NCI-H82 (cell line): ENCODE data around the gene EIF2B5.
"Not testable (repeated sequence)": the region's sequence is repeated elsewhere in the genome, so short reads cannot be mapped to it uniquely, and the experiment has no call there.

Experiments
- DNase-seq: peaks from one replicate; lab custom pipeline; 2025; lab: John Stamatoyannopoulos, UW

Gene EIF2B5

DNA sequence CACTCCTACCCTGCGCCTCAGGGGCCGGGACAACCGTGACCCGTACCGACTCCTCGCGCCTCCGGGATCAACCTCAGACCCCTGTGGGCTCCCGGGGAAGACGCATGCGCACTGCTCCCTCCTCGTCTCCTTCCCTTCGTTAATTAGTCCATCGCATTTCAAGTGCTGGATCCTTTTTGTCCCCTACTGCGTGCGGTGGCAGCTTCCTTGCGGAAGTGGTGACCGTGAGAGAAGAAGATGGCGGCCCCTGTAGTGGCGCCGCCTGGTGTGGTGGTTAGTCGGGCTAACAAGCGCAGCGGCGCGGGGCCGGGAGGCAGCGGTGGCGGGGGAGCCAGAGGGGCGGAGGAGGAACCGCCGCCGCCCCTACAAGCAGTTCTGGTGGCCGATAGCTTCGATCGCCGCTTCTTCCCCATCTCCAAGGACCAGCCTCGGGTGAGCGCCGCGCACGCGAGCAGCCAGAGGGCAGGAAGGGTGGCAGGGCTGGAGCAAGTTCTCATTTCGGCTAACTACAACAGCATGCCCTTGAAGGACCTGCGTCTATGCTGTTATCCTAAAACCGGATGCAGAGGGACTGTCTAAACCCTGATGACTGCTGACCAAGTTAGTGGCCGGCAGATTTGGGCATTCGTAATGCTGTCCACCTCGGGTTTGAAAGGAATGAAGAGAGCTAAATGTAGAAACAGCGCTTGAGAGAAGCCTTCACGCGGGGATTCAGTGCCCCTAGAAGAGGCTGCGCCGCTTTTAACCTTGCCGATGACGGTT is at the start of gene EIF2B5:
TSS of gene EIF2B5 (plus strand) at position 210 of the 762 bp plus-strand sequence. CDS start at position 238, 28 bp downstream.
- peak; percentile 99 for DNase-seq

GRCh38 chr3:184085389-184085852 is 49.7 kb upstream of the EIF2B5 start:
- no peak for DNase-seq

DNA sequence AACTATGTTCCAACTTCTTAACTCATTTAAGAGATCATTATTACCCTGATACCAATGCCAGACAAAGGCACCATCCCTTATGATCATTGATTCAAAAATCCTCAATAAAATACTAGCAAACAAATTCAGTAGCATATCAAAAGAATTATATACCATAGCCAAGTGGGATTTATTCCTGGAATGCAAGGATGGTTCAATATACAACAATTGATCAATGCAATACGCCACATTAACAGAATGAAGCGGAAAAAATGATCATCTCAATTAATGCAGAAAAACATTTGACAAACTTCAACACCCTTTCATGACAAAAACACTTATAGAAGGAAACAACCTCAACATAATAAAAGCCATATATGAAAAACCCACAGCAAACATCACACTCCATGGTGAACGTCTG is 43.0 kb upstream of the EIF2B5 start:
- DNase-seq = no peak

DNA sequence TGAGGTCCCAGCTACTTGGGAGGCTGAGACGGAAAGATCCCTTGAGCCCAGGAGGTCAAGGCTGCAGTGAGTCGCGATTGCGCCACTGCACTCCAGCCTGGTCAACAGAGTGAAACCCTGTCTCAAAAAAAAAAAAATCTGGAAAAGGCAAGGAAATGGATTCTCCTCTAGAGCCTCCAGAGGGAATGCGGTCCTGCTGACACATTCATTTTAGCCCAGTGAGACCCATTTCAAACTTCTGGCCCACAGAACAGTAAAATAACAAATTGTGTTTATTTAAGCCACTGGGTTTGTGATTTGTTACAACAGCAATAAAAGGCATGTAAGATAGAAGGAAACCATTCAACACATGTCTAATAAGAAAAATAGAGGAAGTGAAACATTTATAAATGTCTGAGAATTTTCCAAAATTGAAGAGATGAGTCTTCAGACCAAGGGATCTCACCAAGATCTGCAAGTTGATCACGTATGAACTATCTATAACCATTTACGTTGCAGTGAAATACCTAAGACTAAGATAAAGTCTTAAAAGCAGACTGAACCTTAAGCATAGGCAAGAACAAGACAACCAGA is 38.3 kb upstream of the EIF2B5 start, which contains the start of gene HTR3E:
TSS of gene HTR3E (plus strand) at position 254 of the 573 bp plus-strand sequence. CDS start 466 bp downstream, outside the sequence.
- no peak for DNase-seq

DNA sequence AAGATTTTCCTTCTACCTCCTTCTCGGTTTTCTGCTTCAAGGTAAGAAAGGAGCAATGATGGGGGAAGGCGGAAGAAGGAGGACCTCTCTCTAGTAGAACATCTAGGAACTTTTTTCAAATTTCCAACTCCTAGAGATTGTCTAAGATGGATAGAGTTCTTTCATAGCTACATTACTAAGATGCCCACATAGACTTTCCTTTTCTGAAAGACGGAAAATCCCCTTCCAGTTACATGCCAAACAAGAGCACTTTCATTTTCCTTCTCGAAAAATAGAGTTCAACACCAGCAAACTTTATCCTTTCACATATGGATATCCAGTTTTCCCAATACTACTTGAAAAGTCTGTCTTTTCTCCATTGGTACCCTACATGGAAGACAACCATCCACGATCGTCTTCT is 37.6 kb upstream of the EIF2B5 start:
- no peak for DNase-seq

DNA sequence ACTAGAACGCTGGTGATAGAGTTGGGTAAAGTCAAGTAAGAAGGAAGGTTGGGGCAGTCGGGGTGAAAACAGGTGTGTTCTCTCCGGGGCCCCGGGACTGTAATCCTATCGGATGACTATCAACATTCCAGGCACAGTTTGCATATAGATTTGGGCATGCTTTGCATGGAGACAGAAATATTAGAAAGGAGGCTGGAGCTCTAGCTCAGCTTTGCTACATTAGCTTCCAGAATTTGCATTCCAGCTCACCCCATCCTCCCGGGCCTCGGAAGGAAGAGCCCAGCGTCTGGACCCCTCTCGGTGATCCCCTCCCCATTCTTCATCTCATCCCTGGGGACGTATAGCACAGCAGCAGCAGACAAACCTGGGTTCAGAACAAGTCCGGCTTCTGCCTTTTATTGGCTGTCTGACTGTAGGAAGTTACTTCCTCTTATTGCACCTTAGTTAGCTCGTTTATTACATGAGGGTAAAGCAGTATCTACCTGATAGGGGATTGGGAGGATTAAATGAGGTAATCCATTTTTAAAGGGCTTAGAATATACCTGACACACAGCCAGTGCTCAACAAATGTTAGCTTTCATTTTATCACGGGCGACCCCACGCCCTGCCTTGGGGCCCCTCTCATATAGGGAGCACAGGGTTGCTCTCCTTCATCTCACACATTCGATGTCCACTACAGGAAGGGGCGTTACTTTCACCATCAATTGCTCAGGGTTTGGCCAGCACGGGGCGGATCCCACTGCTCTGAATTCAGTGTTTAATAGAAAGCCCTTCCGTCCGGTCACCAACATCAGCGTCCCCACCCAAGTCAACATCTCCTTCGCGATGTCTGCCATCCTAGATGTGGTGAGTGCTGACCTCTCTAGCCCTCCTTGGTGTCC is 35.1 kb upstream of the EIF2B5 start:
- peak; percentile 63 for DNase-seq

DNA sequence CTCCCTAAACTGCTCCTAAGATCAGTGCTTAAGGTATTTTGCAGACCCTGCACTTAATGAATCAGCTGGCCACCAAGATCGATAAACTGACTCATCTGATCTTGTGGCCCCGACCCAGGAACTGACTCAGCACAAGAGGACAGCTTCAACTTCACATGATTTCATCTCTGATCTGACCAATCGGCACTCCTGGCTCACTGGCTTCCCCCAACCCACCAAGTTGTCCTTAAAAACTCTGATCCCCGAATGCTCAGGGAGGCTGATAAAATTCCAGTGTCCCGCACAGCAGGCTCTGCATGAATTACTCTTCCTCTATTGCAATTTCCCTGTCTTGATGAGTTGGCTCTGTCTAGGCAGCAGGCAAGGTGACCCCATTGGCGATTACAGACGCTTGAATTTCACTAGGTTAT is 24.8 kb upstream of the EIF2B5 start:
- peak; percentile 27 for DNase-seq

GRCh38 chr3:184116017-184116416 is 19.1 kb upstream of the EIF2B5 start:
- no peak for DNase-seq

- peak; percentile 72 for DNase-seq
Observed at GRCh38 chr3:184117636-184118035, 17.5 kb upstream of the EIF2B5 start.

- not testable (repeated sequence) for DNase-seq
Observed at GRCh38 chr3:184121031-184121430, 14.1 kb upstream of the EIF2B5 start.

GRCh38 chr3:184126006-184126405 is 9.2 kb upstream of the EIF2B5 start:
- DNase-seq = no peak

- DNase-seq = peak; percentile 77
Observed at GRCh38 chr3:184129012-184129411, 6.1 kb upstream of the EIF2B5 start.

DNA sequence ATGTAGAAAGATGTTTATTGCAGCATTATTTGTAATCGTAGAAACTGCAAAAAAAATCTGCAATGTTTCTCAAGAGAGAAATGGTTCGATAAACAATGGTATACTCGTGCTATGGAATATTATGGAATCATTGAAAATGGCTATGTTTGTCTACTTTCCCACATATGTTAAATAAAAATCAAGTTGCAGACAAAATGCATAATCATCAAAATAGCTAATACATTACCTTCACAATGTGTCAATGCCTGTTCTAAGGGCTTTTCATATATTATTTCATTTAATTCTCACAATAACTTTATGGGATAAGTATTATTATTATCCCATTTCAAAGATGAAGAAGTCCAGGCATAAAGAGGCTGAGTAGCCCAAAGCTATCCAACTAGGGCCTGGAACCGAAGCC is 2.2 kb upstream of the EIF2B5 start:
- DNase-seq = no peak

DNA sequence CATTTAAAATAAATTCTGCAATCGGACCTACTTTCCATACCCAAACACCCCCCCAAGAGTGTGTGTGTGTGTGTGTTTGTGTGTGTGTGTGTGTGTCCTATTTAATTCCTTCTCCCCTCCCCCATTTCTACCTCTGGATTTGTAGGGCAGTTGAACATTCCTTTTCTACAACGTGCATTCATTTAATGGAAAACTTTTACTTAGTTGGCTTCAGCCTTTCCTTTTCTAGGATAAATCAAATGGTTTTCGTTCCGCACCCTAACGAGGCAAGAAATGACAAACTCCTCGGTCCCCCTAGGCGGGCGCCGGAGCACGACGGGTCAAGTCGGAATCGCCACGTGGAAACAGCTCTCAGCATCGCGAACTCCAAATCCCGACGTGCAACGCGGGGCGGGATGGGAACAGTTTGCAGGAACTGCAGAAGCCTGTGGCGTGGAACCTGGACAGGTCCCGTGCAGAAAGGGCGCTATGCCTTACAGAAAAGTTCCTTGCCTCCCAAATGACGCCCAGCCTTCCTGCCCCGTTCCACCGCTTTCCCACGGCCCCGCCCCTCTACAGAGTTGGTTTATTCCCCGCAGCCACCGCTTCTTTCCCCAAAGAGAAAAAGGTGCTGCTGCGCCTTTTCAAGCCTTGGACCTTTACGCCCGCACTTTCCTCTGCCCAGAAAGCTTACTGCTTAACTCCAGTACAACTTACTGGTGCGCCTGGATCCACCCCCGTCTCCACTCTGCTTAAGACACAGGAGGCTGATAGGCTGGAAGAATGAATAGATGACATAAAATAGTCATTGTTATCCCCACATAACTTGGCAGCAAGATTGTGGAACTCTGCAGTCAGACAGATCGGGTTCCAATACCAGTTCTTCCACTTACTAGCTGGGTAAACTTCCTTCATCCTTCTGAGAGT is 1.1 kb upstream of the EIF2B5 start:
- DNase-seq = peak; percentile 98

- DNase-seq = no peak
Observed at GRCh38 chr3:184134746-184135148, 411 bp upstream of the EIF2B5 start.

GRCh38 chr3:184135911-184136260 is 728 bp downstream of the EIF2B5 start:
- DNase-seq = peak; percentile 47

DNA sequence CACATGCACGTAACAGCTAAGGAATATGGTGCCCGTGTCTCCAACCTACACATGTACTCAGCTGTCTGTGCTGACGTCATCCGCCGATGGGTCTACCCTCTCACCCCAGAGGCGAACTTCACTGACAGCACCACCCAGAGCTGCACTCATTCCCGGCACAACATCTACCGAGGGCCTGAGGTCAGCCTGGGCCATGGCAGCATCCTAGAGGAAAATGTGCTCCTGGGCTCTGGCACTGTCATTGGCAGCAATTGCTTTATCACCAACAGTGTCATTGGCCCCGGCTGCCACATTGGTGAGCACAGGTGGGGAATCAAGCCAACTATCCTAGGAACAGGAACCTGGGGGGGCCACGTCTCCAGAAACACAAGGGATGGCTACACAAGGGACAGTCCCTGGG is 5.3 kb downstream of the EIF2B5 start:
- DNase-seq = no peak

- DNase-seq = no peak
Observed at GRCh38 chr3:184142199-184142598, 7.0 kb downstream of the EIF2B5 start.

- DNase-seq = no peak
Observed at GRCh38 chr3:184143327-184143726, 8.2 kb downstream of the EIF2B5 start.

GRCh38 chr3:184144505-184144904 is 9.3 kb downstream of the EIF2B5 start:
- no peak for DNase-seq

GRCh38 chr3:184145111-184145524 is 10.0 kb downstream of the EIF2B5 start:
- DNase-seq = peak; percentile 77
